HepG2 (cell line): ENCODE measurements around the gene CTNNA3. TPM values are rescaled to one million over a fixed set of nuclear protein-coding genes. Genes with fewer than 3 reads are reported as not detected.

Source experiments
- ATAC-seq: fragments of 200-7000 bp; cut with Tn5 transposase; 3 replicates; pipeline ENCODE4 v1.9.1; 2020; ENCODE audit warnings: mild to moderate bottlenecking, moderate library complexity
- BruUV-seq: library from RNA; stranded (reverse); fragments of 400-500 nt; replicated peaks from 2 replicates; lab custom pipeline; 2021; lab: Mats Ljungman, UMichigan
- CTCF ChIA-PET: fragments of 300-600 bp; formaldehyde crosslinking; extraction: SDS; loops from one replicate; lab custom pipeline; 2021; ENCODE audit warnings: low total read pairs, inconsistent platforms, low intra/inter-chr PET ratio; lab: Yijun Ruan, JAX
- POLR2A ChIA-PET: fragments of 350-600 bp; sonication (Branson Sonifier 250); formaldehyde crosslinking; loops from one replicate; lab custom pipeline; 2020; ENCODE audit warnings: antibody characterized with exemption, inconsistent platforms; lab: Yijun Ruan, JAX
- DNase-seq: peaks from one replicate; pipeline ENCODE4 v3.0.0-alpha.2; 2015; ENCODE audit warnings: low spot score
- FAIRE-seq: peaks from 3 replicates; lab custom pipeline; 2011; peaks lifted over from hg19 to GRCh38; lab: Jason Lieb, UNC
- H2AFZ ChIP-seq: one replicate; pipeline ENCODE4 v1.6.1; 2011; ENCODE audit warnings: low read length, inconsistent platforms
- H3K27ac ChIP-seq: fragments of 300-600 bp; 3 replicates; pipeline ENCODE4 v1.8.0; 2011; ENCODE audit warnings: mixed run types, mild to moderate bottlenecking, mixed read lengths, low read length, inconsistent platforms; ENCODE audit not compliant: insufficient read depth; ENCODE audit errors: extremely low read length
- H3K27me3 ChIP-seq, 2 experiments: fragments of 200-600 bp in 1 of 2; 2 replicates in 1 of 2; 3 replicates in 1 of 2; pipeline versions ENCODE4 v1.6.0 to v1.8.0; 2011; ENCODE audit warnings: low read length in 2 of 2, mild to moderate bottlenecking in 2 of 2, moderate library complexity in 2 of 2, inconsistent platforms in 1 of 2; ENCODE audit not compliant: insufficient read depth in 2 of 2, control insufficient read depth in 1 of 2
- H3K36me3 ChIP-seq, 2 experiments: fragments of 200-600 bp in 1 of 2; replicated peaks in 1 of 2; 2 replicates in 1 of 2; 3 replicates in 1 of 2; pipeline versions ENCODE4 v1.5.1 to v1.8.0; 2011; ENCODE audit warnings: low read length in 2 of 2, inconsistent platforms in 1 of 2; ENCODE audit not compliant: insufficient read depth in 2 of 2, control insufficient read depth in 1 of 2
- H3K4me1 ChIP-seq: 2 replicates; pipeline ENCODE4 v1.5.1; 2012; ENCODE audit warnings: low read length, inconsistent platforms; ENCODE audit not compliant: insufficient read depth
- H3K4me2 ChIP-seq: 2 replicates; pipeline ENCODE4 v1.6.0; 2011; ENCODE audit warnings: low read depth, low read length, inconsistent platforms
- H3K4me3 ChIP-seq, 3 experiments: fragments of 200-600 bp in 1 of 3; sonication (generic), shearing (Covaris generic) in 1 of 3; replicated peaks in 1 of 3; 2 replicates each; pipeline ENCODE4 v1.5.1; 2011 to 2016; ENCODE audit warnings: low read length in 3 of 3, inconsistent platforms in 2 of 3, low read depth in 2 of 3, mild to moderate bottlenecking in 2 of 3, control low read depth in 1 of 3, mixed read lengths in 1 of 3; ENCODE audit not compliant: insufficient read depth in 1 of 3
- H3K79me2 ChIP-seq: one replicate; pipeline ENCODE4 v1.6.1; 2011; ENCODE audit warnings: low read length, inconsistent platforms; ENCODE audit not compliant: insufficient read depth
- H3K9ac ChIP-seq: 2 replicates; pipeline ENCODE4 v1.6.0; 2011; ENCODE audit warnings: mild to moderate bottlenecking, low read depth, low read length, inconsistent platforms; ENCODE audit not compliant: insufficient read depth
- H3K9me3 ChIP-seq: 2 replicates; pipeline ENCODE4 v1.5.1; 2012; ENCODE audit warnings: mild to moderate bottlenecking, low read length
- H4K20me1 ChIP-seq: 2 replicates; pipeline ENCODE4 v1.6.0; 2011; ENCODE audit warnings: inconsistent platforms, mild to moderate bottlenecking, low read length, moderate library complexity; ENCODE audit not compliant: insufficient read depth
- ADNP ChIP-seq: sonication (generic); formaldehyde crosslinking; IDR thresholded peaks from 2 replicates; pipeline ENCODE4 v1.4.0; 2020; ENCODE audit warnings: missing genetic modification reagents
- CBFB ChIP-seq: sonication (generic); formaldehyde crosslinking; IDR thresholded peaks from 2 replicates; pipeline ENCODE4 v1.4.0; 2020; ENCODE audit warnings: missing genetic modification reagents
- GATA4 ChIP-seq: sonication (generic); IDR thresholded peaks from 2 replicates; pipeline ENCODE4 v1.6.1; 2016; ENCODE audit warnings: antibody characterized with exemption, low read depth, borderline replicate concordance
- HCFC1 ChIP-seq: fragments of 150-350 bp; IDR thresholded peaks from 2 replicates; pipeline ENCODE4 v1.6.1; 2014; ENCODE audit warnings: low read depth, low read length
- HNRNPK ChIP-seq: fragments of 200-400 bp; formaldehyde crosslinking; IDR thresholded peaks from 2 replicates; pipeline ENCODE4 v1.6.1; 2018; ENCODE audit warnings: low read length, low read depth, moderate library complexity, mild to moderate bottlenecking; ENCODE audit not compliant: poor library complexity, severe bottlenecking
- LCORL ChIP-seq, 2 experiments: fragments of 450-650 bp in 1 of 2; sonication (generic) in 1 of 2; formaldehyde crosslinking in 1 of 2; IDR thresholded peaks; 2 replicates each; pipeline versions ENCODE4 v1.5.0 to v1.6.1; 2017 to 2020; ENCODE audit warnings: antibody characterized with exemption in 1 of 2, missing genetic modification reagents in 1 of 2
- MYC ChIP-seq: sonication (generic); formaldehyde crosslinking; IDR thresholded peaks from 2 replicates; pipeline ENCODE4 v1.9.0; 2021; ENCODE audit warnings: missing genetic modification reagents, borderline replicate concordance
- NFKBIZ ChIP-seq: IDR thresholded peaks from 2 replicates; pipeline ENCODE4 v1.6.1; 2018; ENCODE audit warnings: missing genetic modification reagents, missing compliant biosample characterization
- TARDBP ChIP-seq: sonication (generic); formaldehyde crosslinking; IDR thresholded peaks from 2 replicates; pipeline ENCODE4 v1.8.0; 2022; ENCODE audit warnings: mild to moderate bottlenecking, missing genetic modification reagents
- TBP ChIP-seq: sonication (generic); formaldehyde crosslinking; IDR thresholded peaks from 2 replicates; pipeline ENCODE4 v1.5.0; 2020; ENCODE audit warnings: missing genetic modification reagents
- ZBTB4 ChIP-seq: sonication (generic); formaldehyde crosslinking; IDR thresholded peaks from 2 replicates; pipeline ENCODE4 v1.4.0; 2020; ENCODE audit warnings: missing genetic modification reagents, mild to moderate bottlenecking, borderline replicate concordance
- ZNF275 ChIP-seq: sonication (generic); formaldehyde crosslinking; IDR thresholded peaks from 2 replicates; pipeline ENCODE4 v1.8.0; 2022; ENCODE audit warnings: missing genetic modification reagents, mild to moderate bottlenecking, inconsistent platforms, borderline replicate concordance
- ZNF629 ChIP-seq: sonication (generic); formaldehyde crosslinking; conservative IDR thresholded peaks from 2 replicates; pipeline ENCODE4 v1.5.0; 2020; ENCODE audit warnings: missing genetic modification reagents
- WGBS: methylation state at CpG from one replicate; pipeline ENCODE4 v1.1.6; 2017; ENCODE audit warnings: low lambda C conversion rate; 5-methylcytosine and 5-hydroxymethylcytosine counted together
- in situ Hi-C: cut with HindIII; loops from 2 replicates; pipeline ENCODE4 v1.10.0; 2017; ENCODE audit warnings: low pct_unique_long_range_greater_than_20kb; ENCODE audit not compliant: extremely low pct_ligation_motif_present
- intact Hi-C: fragments of 100-400 bp; cut with micrococcal nuclease; formaldehyde crosslinking; loops from one replicate; pipeline ENCODE4 v1.10.0; 2022; ENCODE audit not compliant: unreplicated experiment
- polyA plus RNA-seq, 8 experiments: library from polyadenylated mRNA; depleted of rRNA in 3 of 8; stranded (reverse) in 7 of 8; unstranded in 1 of 8; fragments of >200 nt; fragmentation: Illumina TruSeq in 4 of 8; extraction: Trizol in 4 of 8; gene quantifications; 2 replicates each; pipeline versions ENCODE4 v1.2.1 to v1.2.3, GENCODE V29; 2011 to 2016; ENCODE audit warnings: low read depth in 4 of 8, missing spikeins in 1 of 8, mixed read lengths in 1 of 8; ENCODE audit not compliant: insufficient read depth in 1 of 8
- total RNA-seq, 5 experiments: library from RNA; depleted of rRNA; stranded (reverse); fragments of >200 nt; fragmentation: Illumina TruSeq; extraction: Trizol; gene quantifications; 2 replicates each; pipeline ENCODE4 v1.2.3, GENCODE V29; 2016; ENCODE audit warnings: low read depth in 1 of 5

CTNNA3 gene
- total and polyA plus RNA-seq, 2 of the 13 experiments (the other 11 are each of a cell fraction or from before 2014, with no cell fraction given), result not detected

GRCh38 chr10:66737241-66737640 is 958.8 kb downstream of the CTNNA3 start:
- H3K79me2 ChIP-seq, result no peaks in the 10 kb centered on the region
- no peaks in the 10 kb centered on the region for H3K27me3 ChIP-seq
- no peak overlapping the region for H3K9ac ChIP-seq
- H3K4me1 ChIP-seq, result no peaks in the 10 kb centered on the region
- H3K36me3 ChIP-seq, result no peaks in the 10 kb centered on the region
- 50% methylated on average over 2 of the region's 2 CpGs for WGBS
- ATAC-seq (no peak), FAIRE-seq (no peak), DNase-seq (no peak)
- TF ChIP-seq ZNF275 (CRISPR knock-in tag) (no peak), NFKBIZ (no peak), TBP (CRISPR knock-in tag) (no peak), ZNF629 (CRISPR knock-in tag) (no peak), LCORL (IDR thresholded peaks at IDR 0.05) (no peak), LCORL (CRISPR knock-in tag; IDR thresholded peaks at IDR 0.05) (no peak), MYC (no peak), HCFC1 (no peak), CBFB (CRISPR knock-in tag) (no peak), ZBTB4 (CRISPR knock-in tag) (no peak), ADNP (CRISPR knock-in tag) (no peak), GATA4 (no peak), TARDBP (CRISPR knock-in tag) (no peak), HNRNPK (no peak)
- H4K20me1 ChIP-seq, result no peaks in the 10 kb centered on the region
- no peaks in the 10 kb centered on the region for H3K9me3 ChIP-seq
- no peak overlapping the region for H3K27ac ChIP-seq
- H3K4me3 ChIP-seq, result no peak overlapping the region
- intact Hi-C loops, result no loop called here
- no TSS peak for BruUV-seq
- ChIA-PET CTCF (no interaction called here), POLR2A (no interaction called here)
- H2AFZ ChIP-seq, result no peak overlapping the region
- in situ Hi-C loops, result no loop called here
- H3K4me2 ChIP-seq, result no peak overlapping the region
